GM18502 (cell line): Measurements from ENCODE around the gene CARS1.
"Not testable (repeated sequence)": the region's sequence is repeated elsewhere in the genome, so short reads cannot be mapped to it uniquely, and the experiment has no call there.

Experiments used
- ATAC-seq: cut with Tn5 transposase; IDR thresholded peaks from one replicate; pipeline ENCODE4 v1.9.1; 2021; ENCODE audit warnings: mild to moderate bottlenecking; ENCODE audit not compliant: unreplicated experiment, poor library complexity

The CARS1 gene

DNA sequence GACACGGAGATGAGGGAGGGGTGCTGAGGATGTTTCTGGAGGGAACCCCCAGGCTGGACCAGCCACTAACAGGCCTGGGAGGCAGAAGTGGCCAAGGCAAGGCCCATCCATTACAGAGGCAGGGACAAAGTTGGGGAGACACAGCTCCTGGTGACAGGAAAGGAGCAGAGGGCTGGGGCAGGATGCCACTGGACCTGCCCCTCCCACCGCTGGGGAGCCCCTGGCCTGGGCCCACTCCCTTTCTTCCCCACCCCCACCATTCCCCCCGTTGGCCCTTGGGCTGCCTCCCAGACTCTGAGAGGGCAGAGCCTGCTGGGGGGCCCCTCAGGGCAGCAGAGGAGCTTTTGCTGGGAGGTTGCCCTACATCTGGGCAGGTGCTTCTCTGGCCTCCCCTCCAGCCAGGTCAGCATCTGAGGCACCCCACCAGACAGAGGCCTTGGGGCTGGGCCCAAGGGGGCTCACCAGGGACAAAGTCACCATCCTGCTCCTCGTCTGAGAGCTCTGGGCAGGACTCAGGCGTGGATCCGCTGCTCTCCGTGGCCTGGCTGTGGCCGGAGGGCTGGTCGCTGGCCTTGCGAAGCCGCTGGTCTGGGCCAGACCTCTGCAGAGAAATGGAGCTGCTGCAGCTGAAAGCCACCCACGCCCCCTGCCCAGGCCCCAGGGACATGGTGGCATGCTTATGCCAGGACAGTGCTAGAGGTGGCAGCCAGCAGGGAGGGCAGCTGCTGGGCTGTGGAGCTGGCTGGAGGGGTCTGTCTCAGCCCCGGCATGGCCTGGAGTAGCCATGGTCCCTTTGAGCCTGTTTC is 33.1 kb upstream of the CARS1 start:
- no peak for ATAC-seq

DNA sequence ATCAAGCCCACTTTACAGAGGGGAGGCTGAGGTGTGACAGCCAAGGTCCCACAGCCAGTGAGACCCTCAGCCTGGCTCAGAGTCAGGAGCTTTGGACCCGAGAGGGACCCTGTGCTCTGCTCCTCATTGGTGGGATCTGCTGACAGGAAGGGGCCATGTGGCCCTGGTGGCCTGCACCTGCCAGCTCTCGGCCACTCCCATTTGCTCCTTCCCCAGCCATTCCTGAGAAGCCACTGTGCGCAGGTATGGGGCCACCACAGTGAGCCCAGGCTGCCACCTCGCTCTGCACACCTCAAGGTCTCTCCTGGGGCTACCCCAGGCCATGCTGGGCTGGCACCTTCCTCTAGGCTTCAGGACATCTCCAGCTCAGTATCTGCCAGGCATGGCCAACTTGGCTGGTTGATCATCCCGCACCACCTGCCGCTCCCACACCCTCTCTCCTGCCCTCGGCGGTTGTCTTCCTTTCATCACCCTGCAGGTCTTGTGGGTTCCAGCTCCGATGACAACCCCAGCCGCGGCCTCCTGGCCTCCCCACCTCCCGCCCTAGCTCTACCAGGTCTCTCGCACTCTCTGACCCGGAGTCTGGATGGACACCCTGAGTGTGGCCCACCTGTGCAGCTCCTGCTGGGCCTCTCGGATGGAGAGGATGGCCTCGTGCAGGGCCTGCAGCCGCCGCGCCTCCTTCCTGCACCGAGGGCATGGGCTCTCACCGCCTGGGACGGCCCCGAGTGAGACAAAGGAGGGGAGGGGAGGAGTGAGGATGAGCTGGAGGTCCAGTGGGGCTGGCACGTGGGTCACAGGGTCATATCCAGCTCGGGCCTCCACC is 32.2 kb upstream of the CARS1 start:
- ATAC-seq: no peak

DNA sequence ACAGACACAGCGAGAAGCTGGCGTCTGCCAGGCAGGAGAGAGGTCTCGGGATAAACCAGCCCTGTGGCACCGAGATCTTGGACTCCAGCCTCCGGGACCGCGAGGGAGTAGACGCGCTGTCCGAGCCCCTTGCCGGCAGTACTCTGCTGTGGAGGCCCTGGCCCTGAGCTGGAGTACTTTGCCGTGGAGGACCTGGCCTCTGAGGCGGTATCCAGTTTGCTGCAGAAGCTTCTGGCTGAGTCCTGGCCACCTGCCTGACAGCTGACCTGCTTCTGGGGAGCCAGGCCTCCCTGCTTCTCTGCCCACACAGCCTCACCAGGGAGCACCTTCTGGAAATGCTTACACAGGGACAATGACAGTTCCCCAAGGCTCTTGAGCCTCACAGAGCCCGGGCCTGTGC is 31.6 kb upstream of the CARS1 start:
- ATAC-seq: no peak

DNA sequence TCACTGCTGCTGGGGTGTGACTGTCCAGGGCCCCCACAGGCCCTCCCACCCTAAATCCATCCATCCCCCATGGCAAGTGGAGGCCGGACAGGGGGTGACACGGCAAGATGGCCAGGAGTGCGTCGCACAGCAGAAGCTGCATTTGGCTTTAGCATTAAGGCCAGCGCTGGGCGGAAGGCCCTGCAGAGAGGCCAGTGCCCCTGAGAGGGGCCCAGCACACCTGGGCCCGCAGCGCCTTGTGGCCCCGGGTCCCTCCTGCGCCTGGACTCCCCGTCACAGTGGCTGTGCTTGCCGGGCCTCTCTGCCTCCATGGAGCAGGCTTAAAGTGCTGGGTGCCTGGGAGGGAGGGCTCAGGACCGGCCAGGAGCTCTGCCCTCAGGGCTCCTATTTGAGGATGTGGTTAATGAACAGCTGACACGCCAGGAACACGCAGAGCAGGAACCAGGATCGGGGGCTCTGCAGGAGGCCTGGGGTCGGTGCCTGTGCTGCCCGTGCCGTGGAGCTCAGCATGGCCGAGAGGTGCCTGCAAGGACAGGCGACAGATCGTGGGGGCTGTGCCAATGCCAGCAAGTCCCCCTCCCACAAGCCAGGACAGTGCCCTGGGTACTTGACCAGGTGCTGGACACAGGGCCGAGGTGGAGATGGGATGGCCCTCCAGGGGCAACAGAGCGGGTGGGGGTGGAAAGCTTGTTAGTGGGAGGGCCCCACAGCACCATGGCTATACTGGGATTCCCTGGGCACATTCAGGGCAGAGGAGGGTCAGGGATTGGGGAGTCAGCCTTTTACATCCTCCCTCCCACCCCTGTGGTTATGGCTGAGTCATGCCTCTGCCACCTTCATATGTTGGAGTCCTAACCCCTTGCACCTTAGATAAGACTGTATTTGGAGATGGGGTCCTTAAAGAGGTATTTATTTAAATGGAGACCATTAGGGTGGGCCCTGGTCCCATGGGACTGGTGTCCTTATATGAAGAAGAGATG is 30.9 kb upstream of the CARS1 start:
- ATAC-seq: no peak

DNA sequence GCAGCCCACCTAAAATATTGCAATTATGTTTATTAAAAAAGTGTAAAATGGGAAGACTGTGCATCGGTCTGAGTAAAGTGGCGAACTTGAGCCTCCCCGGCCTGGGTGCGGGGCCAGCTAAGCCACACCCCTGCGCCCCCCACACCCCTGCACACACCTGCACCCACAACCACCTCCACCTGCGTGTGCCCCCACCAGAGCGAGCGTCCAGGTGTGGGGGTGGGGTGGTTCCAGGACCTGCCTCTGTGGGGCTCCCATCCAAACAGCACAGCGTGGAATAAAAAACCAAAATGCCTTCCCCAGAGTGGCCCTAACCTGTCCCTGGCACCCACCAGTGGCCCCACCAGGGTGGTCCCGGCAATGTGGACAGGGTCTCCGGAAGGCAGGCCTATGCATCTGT is 30.1 kb upstream of the CARS1 start:
- no peak for ATAC-seq

DNA sequence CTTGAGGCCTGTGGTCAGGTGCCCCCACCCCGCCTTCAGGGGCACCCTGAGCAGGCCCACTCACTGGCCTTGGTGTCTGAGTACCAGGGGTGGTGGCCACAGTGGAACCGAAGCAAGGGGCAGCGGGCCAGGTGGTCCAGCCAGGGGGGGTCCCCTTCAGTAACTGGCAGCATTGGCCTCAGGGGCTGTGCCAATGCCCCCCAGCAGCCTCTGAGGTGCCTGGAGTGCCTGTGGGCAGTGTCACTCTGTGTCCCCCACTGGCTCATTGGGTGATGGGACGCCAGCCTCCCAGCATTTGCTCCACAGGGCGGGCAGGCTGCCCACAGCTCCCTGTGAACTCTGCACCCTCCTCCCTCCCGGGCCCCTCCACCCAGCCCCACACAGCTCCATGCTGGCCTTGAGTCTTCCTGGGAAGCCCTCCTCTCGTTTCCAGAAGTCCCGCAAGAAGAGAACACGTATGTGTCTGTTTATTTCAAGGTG is 29.5 kb upstream of the CARS1 start:
- no peak for ATAC-seq

DNA sequence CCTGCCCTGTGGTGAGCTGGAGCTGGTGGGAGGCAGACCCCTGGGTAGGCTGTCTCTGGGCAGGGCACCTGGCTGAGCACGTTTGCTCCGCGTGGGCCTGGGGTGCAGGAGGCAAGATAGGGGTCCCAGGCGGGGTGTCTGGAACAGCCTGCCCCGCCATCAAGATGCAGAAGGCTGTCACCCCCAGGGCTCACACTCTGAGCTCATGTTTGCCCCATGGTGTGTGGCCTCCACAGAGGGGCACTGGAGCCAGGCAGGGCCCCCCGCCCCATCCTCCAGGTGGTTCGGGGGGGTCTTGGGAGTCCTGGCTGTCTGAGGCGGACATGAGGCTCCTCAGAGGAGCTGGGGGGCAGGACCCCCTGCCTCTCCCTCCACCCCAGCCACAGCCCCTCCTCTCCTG is 28.9 kb upstream of the CARS1 start:
- ATAC-seq: no peak

DNA sequence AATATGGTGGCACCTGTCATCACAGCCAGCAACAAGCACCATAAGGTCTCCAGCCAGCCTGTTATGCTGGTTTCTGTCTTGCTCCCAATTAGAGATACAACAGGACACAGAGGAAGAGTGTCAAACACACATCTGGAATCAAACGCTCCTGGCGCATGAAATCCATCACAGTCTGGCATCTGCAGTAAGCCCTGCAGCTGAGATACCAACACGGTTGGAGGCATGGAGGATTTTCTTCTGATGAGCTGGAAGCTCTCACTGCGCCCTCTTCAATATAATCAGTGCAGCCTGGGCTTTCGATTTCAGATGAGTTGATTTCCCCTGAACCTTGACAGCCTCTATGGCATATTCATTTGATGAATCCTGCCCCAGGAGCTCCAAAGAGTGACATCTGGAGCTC is 27.8 kb upstream of the CARS1 start:
- no peak for ATAC-seq

DNA sequence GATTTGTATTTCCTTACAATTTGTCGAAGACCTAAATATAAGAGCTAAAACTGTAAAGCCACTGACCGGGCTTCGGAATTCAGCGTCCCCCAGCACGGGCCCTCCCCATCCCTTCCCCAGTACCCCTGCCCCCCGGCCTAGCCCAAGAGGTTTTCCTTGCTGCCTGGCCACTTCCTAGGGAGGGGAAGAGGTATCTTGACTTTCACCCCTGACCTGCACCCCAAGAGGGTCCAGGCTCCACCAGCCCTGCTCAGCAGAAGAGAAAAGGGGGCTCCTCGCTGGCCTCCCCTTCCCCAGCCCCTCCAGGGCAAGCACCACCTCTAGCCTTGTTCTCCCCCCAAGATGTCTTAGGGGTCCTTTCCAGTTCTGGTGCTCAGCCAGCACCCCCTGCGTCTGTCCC is 26.1 kb upstream of the CARS1 start:
- no peak for ATAC-seq

DNA sequence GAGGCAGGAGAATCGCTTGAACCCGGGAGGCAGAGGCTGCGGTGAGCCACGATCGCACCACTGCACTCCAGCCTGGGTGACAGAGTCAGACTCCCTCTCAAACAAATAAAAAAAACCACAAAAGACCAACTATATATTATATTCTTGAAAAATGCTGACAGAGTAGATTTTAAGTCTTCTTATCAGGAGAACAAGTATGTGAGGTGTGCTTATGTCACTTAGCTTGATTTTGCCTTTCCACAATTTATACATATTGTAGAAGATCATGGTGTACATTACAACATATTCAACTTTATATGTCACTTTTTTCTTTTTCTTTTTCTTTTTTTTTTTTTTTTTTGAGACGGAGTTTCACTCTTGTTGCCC is 24.1 kb upstream of the CARS1 start:
- ATAC-seq: no peak

DNA sequence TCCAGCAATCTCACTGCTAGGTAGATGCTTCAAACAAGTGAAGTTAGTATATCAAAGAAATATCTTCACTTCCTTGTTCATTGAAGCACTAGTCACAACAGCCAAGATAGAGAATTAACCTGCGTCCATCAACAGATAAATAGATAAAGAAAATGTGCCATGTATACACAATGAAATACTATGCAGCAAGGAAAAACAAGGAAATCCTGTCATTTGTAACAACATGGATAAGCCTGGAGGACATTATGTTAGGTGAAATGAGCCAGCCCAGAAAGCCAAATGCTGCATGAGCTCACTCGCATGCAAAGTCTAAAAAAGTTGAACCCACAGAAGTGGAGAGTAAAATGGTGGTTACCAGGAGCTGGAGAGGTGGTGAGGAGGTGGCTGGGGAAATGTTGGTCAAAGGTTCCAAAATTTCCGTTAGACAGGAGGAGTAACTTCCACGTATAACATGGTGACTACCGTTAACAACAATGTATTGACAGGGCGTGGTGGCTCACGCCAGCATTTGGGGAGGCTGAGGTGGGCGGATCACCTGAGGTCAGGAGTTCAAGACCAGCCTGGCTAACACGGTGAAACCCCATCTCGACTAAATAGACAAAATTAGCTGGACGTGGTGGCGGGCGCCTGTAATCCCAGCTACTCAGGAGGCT is 23.6 kb upstream of the CARS1 start:
- ATAC-seq: no peak

DNA sequence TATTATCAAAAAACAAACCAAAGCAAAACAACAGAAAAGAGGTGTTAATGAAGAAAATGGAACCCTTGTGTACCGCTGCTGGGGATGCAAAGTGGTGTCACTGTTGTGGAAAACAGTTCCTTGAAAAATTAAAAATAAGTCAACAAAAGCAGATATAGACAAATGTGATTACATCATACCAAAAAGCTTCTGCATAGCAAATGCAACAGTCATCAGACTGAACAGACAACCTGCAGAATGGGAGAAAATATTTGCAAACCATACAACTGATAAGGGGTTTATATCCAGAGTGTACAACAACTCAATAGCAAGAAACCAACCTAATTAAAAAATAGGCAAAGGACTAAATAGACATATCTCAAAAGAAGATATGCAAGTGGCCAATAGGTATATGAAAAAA is 22.9 kb upstream of the CARS1 start:
- no peak for ATAC-seq

DNA sequence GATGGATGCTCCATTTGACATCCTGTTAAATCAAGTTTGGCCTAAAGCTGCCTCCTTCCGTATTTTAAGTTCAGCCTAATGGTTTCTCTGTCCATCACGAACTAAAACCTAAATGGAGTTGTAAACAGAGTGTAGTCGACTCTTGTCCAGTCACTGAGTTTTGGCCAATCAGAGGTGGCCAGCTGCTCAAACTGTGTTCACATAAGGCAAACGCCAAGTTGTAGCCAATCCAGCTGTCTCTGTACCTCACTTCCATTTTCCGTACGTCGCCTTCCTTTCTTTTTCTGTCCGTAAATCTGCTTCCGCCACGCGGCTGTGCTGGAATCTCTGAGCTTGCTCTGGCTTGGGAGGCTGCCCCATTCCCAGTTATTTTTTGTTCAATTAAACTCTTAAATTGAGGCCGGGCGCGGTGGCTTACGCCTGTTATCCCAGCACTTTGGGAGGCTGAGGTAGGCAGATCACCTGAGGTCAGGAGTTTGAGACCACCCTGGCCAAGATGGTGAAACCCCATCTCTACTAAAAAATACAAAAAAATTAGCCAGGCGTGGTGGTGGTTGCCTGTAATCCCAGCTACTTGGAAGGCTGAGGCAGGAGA is 20.7 kb upstream of the CARS1 start:
- ATAC-seq: no peak

DNA sequence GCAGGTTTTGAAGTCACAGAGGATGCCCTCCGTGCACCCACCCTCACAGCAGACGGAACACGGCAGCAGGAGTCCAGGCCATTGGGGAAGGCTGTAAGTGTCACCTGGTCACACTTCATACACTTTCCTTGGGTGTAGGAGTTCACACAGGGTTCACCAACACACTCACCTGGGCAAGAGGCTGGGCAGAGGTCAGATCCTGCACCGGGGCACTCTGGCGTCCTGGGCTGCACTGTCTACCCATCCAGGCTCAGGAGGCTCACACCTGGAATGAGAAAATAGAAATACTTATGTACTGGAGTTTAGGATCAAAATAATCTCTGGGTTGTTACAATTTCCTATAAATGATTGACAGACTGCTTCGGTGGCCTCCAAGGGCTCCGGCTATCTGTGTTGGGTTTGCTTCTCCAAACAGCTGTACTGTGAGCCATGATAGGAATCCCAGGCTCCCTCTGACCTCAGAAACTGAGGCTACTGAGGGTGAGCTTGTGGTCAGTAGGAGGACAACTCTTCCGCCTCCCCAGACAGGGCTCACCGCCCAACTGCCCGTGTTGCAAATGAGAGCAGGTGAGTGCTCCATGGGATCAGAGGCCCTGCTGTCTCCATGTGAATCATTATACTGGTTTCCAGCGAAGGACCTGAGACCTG is 20.1 kb upstream of the CARS1 start:
- ATAC-seq: no peak

DNA sequence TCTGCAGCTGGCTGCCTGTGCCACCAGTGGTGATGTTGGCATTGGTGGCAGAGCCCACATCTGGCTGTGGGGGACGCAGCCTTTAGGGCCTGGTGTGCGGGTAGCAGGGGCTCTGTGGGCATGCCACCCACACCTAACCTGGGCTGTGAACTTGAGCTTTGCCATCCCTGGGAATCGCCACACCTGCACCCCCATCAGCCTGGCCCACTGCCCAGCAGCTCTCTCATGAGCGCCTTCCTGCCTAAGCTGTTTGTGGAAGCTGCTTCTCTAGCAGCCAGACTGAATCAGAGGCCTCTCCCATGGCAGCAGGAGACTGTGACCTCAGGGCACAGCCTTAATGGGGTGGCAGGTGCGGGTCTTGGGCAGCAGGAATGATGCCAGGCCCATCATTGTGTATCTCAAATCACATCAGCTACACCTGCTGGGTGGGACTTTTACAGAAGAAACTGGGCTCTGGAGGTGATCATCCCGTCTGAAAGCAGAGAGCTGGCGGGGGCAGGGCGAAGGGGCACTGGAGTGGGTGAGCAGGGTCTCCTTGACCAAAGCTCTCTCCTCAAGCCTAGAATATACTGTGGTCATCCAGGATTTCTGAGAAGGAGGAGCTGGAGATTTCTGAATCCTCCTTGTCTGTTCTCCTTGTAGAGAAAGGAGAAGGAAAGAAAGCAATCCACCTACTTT is 17.8 kb upstream of the CARS1 start:
- no peak for ATAC-seq

DNA sequence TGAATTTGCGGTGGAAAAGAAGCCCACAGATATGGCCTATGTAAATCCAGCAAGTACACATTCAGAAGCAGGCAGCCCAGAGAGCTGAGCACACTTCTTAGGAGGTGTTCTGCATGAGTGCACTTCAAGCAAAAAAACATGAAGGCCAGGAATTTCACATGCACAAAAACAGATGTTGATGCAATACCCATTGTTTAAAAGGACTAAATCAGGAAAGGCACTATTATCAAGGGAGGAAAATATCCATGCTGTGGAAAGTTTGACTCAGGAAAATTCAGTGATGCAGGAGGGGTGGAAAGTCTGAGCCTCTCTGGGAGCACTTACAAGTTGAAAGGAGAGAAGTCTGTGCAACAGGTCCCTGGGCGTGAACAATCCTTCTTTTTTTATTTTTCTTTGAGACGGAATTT is 15.8 kb upstream of the CARS1 start:
- no peak for ATAC-seq

DNA sequence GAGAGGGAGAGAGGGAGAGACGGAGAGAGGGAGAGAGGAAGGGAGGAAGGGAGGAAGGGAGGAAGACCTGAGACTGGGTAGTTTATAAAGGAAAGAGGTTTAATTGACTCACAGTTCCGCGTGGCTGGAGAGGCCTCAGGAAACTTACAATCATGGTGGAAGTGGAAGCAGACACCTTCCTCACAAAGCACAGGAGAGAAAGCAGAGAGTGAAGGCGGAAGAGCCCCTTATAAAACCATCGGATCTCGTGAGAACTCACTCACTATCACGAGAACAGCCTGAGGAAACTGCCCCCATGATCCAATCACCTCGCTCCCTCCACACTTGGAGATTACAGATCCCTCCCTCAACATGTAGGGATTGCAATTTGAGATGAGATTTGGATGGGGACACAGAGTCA is 12.2 kb upstream of the CARS1 start:
- no peak for ATAC-seq

DNA sequence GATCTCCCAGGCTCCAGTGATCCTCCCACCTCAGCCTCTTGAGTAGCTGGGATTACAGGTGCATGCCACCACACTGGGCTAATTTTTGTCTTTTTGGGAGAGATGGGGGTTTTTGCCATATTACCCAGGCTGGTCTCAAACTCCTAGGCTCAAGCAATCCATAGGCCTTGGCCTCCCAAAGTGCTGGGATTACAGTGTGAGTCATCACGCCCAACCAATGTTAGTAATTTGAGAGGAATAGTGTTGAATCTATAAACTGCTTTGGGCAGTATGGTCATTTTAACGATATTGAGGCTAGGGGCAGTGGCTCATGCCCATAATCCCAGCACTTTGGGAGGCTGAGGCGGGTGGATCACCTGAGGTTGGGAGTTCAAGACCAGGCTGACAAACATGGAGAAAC is 9.1 kb upstream of the CARS1 start:
- ATAC-seq: not testable (repeated sequence)

DNA sequence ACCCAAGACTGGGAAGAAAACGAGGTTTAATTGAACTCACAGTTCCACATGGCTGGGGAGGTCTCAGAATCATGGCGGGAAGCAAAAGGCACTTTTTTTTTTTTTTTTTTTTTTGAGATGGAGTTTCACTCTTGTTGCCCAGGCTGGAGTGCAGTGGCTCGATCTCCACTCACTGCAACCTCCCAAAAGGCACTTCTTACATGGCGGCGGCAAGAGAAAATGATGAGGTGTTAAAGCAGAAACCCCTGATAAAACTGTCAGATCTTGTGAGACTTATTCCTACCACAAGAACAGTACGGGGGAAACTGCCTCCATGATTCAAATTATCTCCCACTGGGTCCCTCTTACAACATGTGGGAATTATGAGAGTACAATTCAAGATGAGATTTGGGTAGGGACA is 7.5 kb upstream of the CARS1 start:
- not testable (repeated sequence) for ATAC-seq
